ENCODE results near the gene VSTM4. TPM values are rescaled to one million over a fixed set of nuclear protein-coding genes. Genes with fewer than 3 reads are reported as not detected.

Gene VSTM4
- total RNA-seq, 3 donors from 2014 or later (not counting 1 experiment from before 2014, with no cell fraction given), result 0.38 to 0.57 (median 0.45) TPM

- ATAC-seq (peak; percentile 51 to 74 (median 68)), DNase-seq (no peak)
- no peak overlapping the region for H3K4me3 ChIP-seq (ENCODE audit: low read length)
- intact Hi-C loops (cut with micrococcal nuclease), result no loop called here
- 30% methylated on average over 6 of the region's 9 CpGs for WGBS (ENCODE audit: insufficient coverage)
- Mint-ChIP-seq H3K4me3 (peak overlapping the region; percentile 76), H3K36me3 (no peaks in the 10 kb centered on the region), H3K27me3 (ENCODE audit: low read depth in 2 of 2) (no peaks in the 10 kb centered on the region), H3K27ac (peak overlapping the region; percentile 66 to 74), H3K9me3 (peaks cover 0 to 2% of the 10 kb centered on the region in 2 donors), H3K4me1 (peaks cover 33 to 36% of the 10 kb centered on the region in 2 donors)
- H3K27me3 ChIP-seq (ENCODE audit: control insufficient read depth, insufficient read depth, low read length), result no peaks in the 10 kb centered on the region
- peaks cover 22% of the 10 kb centered on the region for H3K4me1 ChIP-seq (ENCODE audit: control insufficient read depth, insufficient read depth, low read length)
- no peaks in the 10 kb centered on the region for H3K9me3 ChIP-seq (ENCODE audit: control insufficient read depth, insufficient read depth, low read length)
- no peak for TF ChIP-seq CTCF (IDR thresholded peaks at IDR 0.05)
- no peaks in the 10 kb centered on the region for H3K36me3 ChIP-seq (ENCODE audit: control insufficient read depth, insufficient read depth, low read length)
- H3K27ac ChIP-seq (ENCODE audit: low read length), result peak overlapping the region; percentile 18
These were observed 20.4 kb upstream of the VSTM4 start for GRCh38 chr10:49135575-49136313.

GRCh38 chr10:49134327-49134726 lies 19.0 kb upstream of the VSTM4 start:
- intact Hi-C loops (cut with micrococcal nuclease), result no loop called here
- no peak for DNase-seq
- 39% methylated on average over 3 of the region's 3 CpGs for WGBS (ENCODE audit: insufficient coverage)
- Histone ChIP-seq H3K36me3 (ENCODE audit: control insufficient read depth, insufficient read depth, low read length) (no peaks in the 10 kb centered on the region), H3K27me3 (ENCODE audit: control insufficient read depth, insufficient read depth, low read length) (no peaks in the 10 kb centered on the region), H3K9me3 (ENCODE audit: control insufficient read depth, insufficient read depth, low read length) (no peaks in the 10 kb centered on the region), H3K27ac (ENCODE audit: low read length) (no peak overlapping the region), H3K4me1 (ENCODE audit: control insufficient read depth, insufficient read depth, low read length) (peaks cover 22% of the 10 kb centered on the region), H3K4me3 (ENCODE audit: low read length) (no peak overlapping the region)
- Mint-ChIP-seq H3K4me3 (no peak overlapping the region), H3K9me3 (peaks cover 0 to 2% of the 10 kb centered on the region in 2 donors), H3K4me1 (peaks cover 33 to 36% of the 10 kb centered on the region in 2 donors), H3K27me3 (ENCODE audit: low read depth in 2 of 2) (peaks cover 1 to 3% of the 10 kb centered on the region in 2 donors), H3K36me3 (no peaks in the 10 kb centered on the region), H3K27ac (peak overlapping the region; percentile 24 to 66)
- no peak for TF ChIP-seq CTCF (IDR thresholded peaks at IDR 0.05)
- peak; percentile 27 to 57 (median 48) for ATAC-seq

GRCh38 chr10:49133706-49134248 lies 18.5 kb upstream of the VSTM4 start, which contains the start of gene FAM170B:
TSS of gene FAM170B (minus strand) at chr10:49134021. CDS start at chr10:49133918, 103 bp downstream.
- intact Hi-C loops (cut with micrococcal nuclease), result no loop called here
- no peak within 1 kb of the TSS for H3K4me3 Mint-ChIP-seq
- TF ChIP-seq CTCF (IDR thresholded peaks at IDR 0.05), result no peak
- H3K9me3 Mint-ChIP-seq, result peaks cover 0 to 2% of the 10 kb centered on the region in 2 donors
- peak within 1 kb of the TSS; percentile 24 to 66 for H3K27ac Mint-ChIP-seq
- Histone ChIP-seq H3K4me1 (ENCODE audit: control insufficient read depth, insufficient read depth, low read length) (peaks cover 22% of the 10 kb centered on the region), H3K4me3 (ENCODE audit: low read length) (no peak within 1 kb of the TSS), H3K36me3 (ENCODE audit: control insufficient read depth, insufficient read depth, low read length) (no peaks in the 10 kb centered on the region), H3K27ac (ENCODE audit: low read length) (no peak within 1 kb of the TSS), H3K9me3 (ENCODE audit: control insufficient read depth, insufficient read depth, low read length) (no peaks in the 10 kb centered on the region), H3K27me3 (ENCODE audit: control insufficient read depth, insufficient read depth, low read length) (no peaks in the 10 kb centered on the region)
- H3K36me3 Mint-ChIP-seq, result no peaks in the 10 kb centered on the region
- H3K4me1 Mint-ChIP-seq, result peaks cover 33 to 36% of the 10 kb centered on the region in 2 donors
- no peak for DNase-seq
- peaks cover 7 to 9% of the 10 kb centered on the region in 2 donors for H3K27me3 Mint-ChIP-seq (ENCODE audit: low read depth in 2 of 2)
- 91% methylated on average over 5 of the region's 5 CpGs for WGBS (ENCODE audit: insufficient coverage)
- no peak for ATAC-seq
